KOPT-K1 (cell line): Measurements from ENCODE around the gene ACTN1.

Experiments
- H3K27ac ChIP-seq: fragments of 200-600 bp; sonication (generic); 2 replicates; pipeline ENCODE4 v1.5.1; 2016; ENCODE audit warnings: antibody characterized with exemption, mild to moderate bottlenecking, low read depth, low read length; ENCODE audit not compliant: poor library complexity, severe bottlenecking
- H3K36me3 ChIP-seq: fragments of 200-600 bp; sonication (generic); 2 replicates; pipeline ENCODE4 v1.5.1; 2017; ENCODE audit warnings: antibody characterized with exemption, mild to moderate bottlenecking, low read length, moderate library complexity; ENCODE audit not compliant: insufficient read depth
- H3K9me3 ChIP-seq: fragments of 200-600 bp; sonication (generic); 2 replicates; pipeline ENCODE4 v1.5.1; 2017; ENCODE audit warnings: antibody characterized with exemption, low read length, mild to moderate bottlenecking; ENCODE audit not compliant: insufficient read depth, poor library complexity, severe bottlenecking

Gene ACTN1

GRCh38 chr14:68879841-68880575, 99.1 kb downstream of the ACTN1 start:
- Histone ChIP-seq H3K27ac (no peak overlapping the region), H3K36me3 (no peaks in the 10 kb centered on the region), H3K9me3 (no peaks in the 10 kb centered on the region)

GRCh38 chr14:68879321-68879781, 99.8 kb downstream of the ACTN1 start:
- Histone ChIP-seq H3K36me3 (no peaks in the 10 kb centered on the region), H3K9me3 (no peaks in the 10 kb centered on the region), H3K27ac (no peak overlapping the region)

GRCh38 chr14:68878908-68879307, 100.2 kb downstream of the ACTN1 start:
- Histone ChIP-seq H3K36me3 (no peaks in the 10 kb centered on the region), H3K9me3 (no peaks in the 10 kb centered on the region), H3K27ac (no peak overlapping the region)

- Histone ChIP-seq H3K9me3 (no peaks in the 10 kb centered on the region), H3K36me3 (no peaks in the 10 kb centered on the region), H3K27ac (no peak overlapping the region)
Measured at GRCh38 chr14:68877993-68878575, 101.0 kb downstream of the ACTN1 start.

GRCh38 chr14:68876976-68877375, 102.1 kb downstream of the ACTN1 start:
- H3K9me3 ChIP-seq = no peaks in the 10 kb centered on the region
- H3K27ac ChIP-seq = no peak overlapping the region
- no peaks in the 10 kb centered on the region for H3K36me3 ChIP-seq

GRCh38 chr14:68874746-68875155, 104.4 kb downstream of the ACTN1 start:
- Histone ChIP-seq H3K27ac (no peak overlapping the region), H3K36me3 (no peaks in the 10 kb centered on the region), H3K9me3 (no peaks in the 10 kb centered on the region)

GRCh38 chr14:68873376-68873775, 105.7 kb downstream of the ACTN1 start:
- Histone ChIP-seq H3K36me3 (no peaks in the 10 kb centered on the region), H3K27ac (no peak overlapping the region), H3K9me3 (no peaks in the 10 kb centered on the region)

- no peaks in the 10 kb centered on the region for H3K36me3 ChIP-seq
- H3K27ac ChIP-seq = no peak overlapping the region
- no peaks in the 10 kb centered on the region for H3K9me3 ChIP-seq
Measured at GRCh38 chr14:68871392-68871791, 107.7 kb downstream of the ACTN1 start.

GRCh38 chr14:68866991-68867533, 112.0 kb downstream of the ACTN1 start:
- Histone ChIP-seq H3K27ac (no peak overlapping the region), H3K36me3 (no peaks in the 10 kb centered on the region), H3K9me3 (peaks cover 12% of the 10 kb centered on the region)

GRCh38 chr14:68865542-68865941, 113.6 kb downstream of the ACTN1 start:
- no peaks in the 10 kb centered on the region for H3K36me3 ChIP-seq
- peaks cover 12% of the 10 kb centered on the region for H3K9me3 ChIP-seq
- H3K27ac ChIP-seq = no peak overlapping the region

- Histone ChIP-seq H3K36me3 (no peaks in the 10 kb centered on the region), H3K27ac (no peak overlapping the region)
Measured at GRCh38 chr14:68864361-68864750, 114.7 kb downstream of the ACTN1 start.

GRCh38 chr14:68863610-68864360, 115.3 kb downstream of the ACTN1 start:
- H3K36me3 ChIP-seq = no peaks in the 10 kb centered on the region
- no peak overlapping the region for H3K27ac ChIP-seq
- H3K9me3 ChIP-seq = peaks cover 12% of the 10 kb centered on the region

More at GRCh38 chr14:68864361-68864750, 114.7 kb downstream of the ACTN1 start:
- H3K9me3 ChIP-seq = peaks cover 12% of the 10 kb centered on the region

- H3K36me3 ChIP-seq = no peaks in the 10 kb centered on the region
- no peak overlapping the region for H3K27ac ChIP-seq
- peaks cover 12% of the 10 kb centered on the region for H3K9me3 ChIP-seq
Measured at GRCh38 chr14:68862954-68863594, 116.0 kb downstream of the ACTN1 start.

GRCh38 chr14:68860771-68861170, 118.3 kb downstream of the ACTN1 start:
- Histone ChIP-seq H3K27ac (no peak overlapping the region), H3K36me3 (no peaks in the 10 kb centered on the region), H3K9me3 (peaks cover 10% of the 10 kb centered on the region)
